Glomerular endothelial cell (primary cell): Measurements from ENCODE around the gene GLYATL1. TPM values are rescaled to one million over a fixed set of nuclear protein-coding genes. Genes with fewer than 3 reads are reported as not detected.
"Not testable (repeated sequence)": the region's sequence is repeated elsewhere in the genome, so short reads cannot be mapped to it uniquely, and the experiment has no call there.

Source experiments
- DNase-seq: peaks from one replicate; pipeline ENCODE4 v3.0.0-alpha.2; 2011; ENCODE audit warnings: low read depth, low spot score; ENCODE audit errors: extremely low read depth
- total RNA-seq: library from RNA; depleted of rRNA; stranded (reverse); fragments of >200 nt; gene quantifications from 2 replicates; pipeline ENCODE4 v1.2.3, GENCODE V29; 2015

The GLYATL1 gene
- total RNA-seq, 1 donor from 2014 or later, result not detected

DNA sequence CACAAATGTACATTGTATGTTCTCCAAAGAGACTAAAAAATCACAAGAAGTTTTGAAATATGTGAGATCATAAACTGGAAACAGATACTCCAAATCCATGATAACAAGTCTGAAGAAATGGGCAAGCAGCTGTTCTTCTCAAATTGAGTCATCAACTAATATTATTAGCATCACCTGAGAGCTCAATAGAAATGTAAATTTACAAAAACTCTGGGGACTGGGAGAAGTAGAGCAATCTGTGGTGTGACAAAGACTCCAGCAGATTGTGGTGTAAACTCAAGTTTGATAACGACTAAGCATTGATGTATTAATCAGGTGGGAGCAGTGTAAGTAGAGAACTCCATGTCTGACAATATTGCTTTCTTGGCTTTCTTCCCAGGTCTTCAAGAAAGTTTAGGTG is 53.2 kb downstream of the GLYATL1 start:
- DNase-seq, result no peak

DNA sequence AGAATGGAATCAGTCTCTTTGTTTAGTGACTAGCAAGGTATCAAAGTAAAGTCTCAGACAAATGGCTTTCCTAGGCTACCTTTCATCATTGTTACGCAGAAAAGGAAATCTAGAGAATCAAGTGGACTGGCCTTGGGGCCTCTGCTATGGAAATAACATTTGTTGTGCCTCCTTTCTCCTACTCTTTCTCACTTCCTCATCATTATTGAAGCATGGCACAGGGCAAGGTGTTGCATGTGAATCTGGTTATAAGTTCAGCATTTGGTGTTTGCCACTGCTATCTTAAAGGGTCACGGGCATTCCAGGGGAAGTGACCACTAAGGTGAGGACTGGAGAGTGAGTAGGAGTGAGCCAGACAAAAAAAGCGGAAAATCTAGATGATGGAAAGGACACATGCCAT is 54.9 kb downstream of the GLYATL1 start:
- no peak for DNase-seq

DNA sequence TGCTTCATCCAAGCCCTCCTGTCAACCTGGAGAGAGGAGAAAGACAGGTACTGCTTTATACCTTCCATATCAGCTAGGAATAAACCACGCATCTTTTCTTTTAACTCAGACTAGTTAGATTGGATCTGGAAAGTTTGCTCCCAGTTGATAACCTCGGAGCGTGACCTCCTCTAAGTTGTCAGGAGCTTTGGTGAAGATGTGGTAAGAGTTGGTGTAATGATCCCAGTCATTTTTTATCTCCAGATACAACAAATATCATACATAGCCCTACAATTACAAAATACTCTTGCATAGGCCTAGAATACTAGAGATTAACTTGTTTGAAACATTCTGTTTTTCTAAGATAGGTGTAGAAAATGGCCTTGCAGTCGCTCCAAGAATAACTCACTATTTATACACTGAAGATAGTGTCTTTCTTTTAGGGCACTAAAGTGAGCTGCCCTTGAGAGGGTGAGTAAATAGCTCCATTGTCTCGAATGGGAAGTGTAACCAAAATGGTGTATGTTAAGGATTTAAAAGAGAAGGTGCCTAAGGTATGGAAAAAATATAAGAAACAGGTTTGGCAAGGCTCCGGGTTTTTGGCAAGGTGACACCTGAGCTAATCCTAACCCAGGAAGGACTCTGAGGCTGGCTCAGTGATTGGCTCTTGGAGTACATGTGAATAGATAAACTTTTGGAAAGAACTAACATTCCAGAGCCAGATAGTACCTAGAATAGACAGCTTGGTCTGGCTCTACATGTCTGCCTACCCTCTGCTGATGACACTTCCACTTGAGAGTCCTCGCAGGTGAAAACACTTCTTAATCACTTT is 59.4 kb downstream of the GLYATL1 start:
- DNase-seq, result no peak

DNA sequence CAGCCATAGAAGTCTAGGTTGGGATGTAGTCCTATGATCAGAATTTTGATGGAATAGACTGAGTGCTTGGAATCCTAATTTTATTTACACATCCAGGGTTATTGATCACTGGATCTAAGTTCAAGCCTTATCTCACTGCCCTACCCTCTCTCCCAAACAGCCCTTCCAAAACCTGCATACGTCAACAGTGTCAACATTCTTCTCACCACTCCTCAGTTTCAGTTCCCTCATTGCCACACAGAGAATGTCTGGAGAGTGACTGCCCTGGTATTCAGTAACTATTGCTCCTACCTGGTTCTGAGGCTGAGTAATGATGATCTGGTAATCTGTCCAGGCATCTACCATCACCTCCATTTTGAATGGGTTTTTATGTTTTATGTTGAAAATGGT is 60.0 kb downstream of the GLYATL1 start:
- no peak for DNase-seq

DNA sequence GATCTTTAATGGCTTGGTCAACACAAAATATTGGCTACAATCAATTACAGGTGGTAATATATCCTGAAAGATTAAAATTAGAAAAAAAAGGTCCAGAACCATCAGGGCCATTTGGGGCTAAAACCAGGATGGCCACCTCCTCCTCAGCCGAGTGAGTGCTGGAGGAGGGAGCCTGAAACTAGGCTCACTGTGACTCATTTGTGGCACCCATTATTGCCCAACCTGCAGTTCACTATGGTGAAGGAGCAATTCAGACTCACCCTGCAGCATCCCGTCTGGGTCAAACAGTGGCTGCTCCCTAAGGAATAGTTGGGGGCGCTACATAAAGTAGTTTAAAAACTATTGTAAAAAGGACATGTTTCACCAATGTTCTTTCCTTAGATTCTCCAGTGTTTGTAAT is 60.7 kb downstream of the GLYATL1 start:
- no peak for DNase-seq

DNA sequence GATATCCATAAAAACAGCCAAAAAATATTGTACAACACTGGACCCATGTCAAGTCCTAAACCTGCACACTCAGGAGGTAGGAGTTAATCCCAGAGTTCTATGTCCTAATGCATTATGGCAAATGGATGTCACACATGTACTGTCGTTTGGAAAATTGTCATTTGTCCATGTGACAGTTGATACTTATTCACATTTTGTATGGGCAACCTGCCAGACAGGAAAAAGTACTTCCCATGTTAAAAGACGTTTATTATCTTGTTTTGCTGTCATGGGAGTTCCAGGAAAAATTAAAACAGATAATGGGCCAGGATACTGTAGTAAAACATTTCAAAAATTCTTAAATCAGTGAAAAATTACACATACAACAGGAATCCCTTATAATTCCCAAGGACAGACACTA is 62.7 kb downstream of the GLYATL1 start:
- not testable (repeated sequence) for DNase-seq

Other genes with a start within 250 kb of the GLYATL1 start
- gene GLYAT, start 207.5 kb upstream of the GLYATL1 start, total RNA-seq, result not detected in 2 replicates
- not detected in 2 replicates for gene GLYATL2, start 94.8 kb upstream of the GLYATL1 start, total RNA-seq
- gene GLYATL1B, start 146.8 kb downstream of the GLYATL1 start, total RNA-seq, result not detected in 2 replicates
- gene FAM111B, start 167.7 kb downstream of the GLYATL1 start, total RNA-seq, result 2.2 and 5.6 TPM in 2 replicates
- 23.3 and 41.9 TPM in 2 replicates for gene FAM111A, start 203.4 kb downstream of the GLYATL1 start, total RNA-seq
- gene DTX4, start 232.6 kb downstream of the GLYATL1 start, total RNA-seq, result 1.2 and 1.8 TPM in 2 replicates